Measurements from ENCODE around the gene PACSIN1. TPM values are rescaled to one million over a fixed set of nuclear protein-coding genes. Genes with fewer than 3 reads are reported as not detected.
A peak's percentile ranks its signal among the peaks of the same experiment; 100 is the strongest.
"Not testable (repeated sequence)": the region's sequence is repeated elsewhere in the genome, so short reads cannot be mapped to it uniquely, and the experiment has no call there.

Gene PACSIN1
- total RNA-seq, 1 donor from 2014 or later = under 0.01 TPM

DNA sequence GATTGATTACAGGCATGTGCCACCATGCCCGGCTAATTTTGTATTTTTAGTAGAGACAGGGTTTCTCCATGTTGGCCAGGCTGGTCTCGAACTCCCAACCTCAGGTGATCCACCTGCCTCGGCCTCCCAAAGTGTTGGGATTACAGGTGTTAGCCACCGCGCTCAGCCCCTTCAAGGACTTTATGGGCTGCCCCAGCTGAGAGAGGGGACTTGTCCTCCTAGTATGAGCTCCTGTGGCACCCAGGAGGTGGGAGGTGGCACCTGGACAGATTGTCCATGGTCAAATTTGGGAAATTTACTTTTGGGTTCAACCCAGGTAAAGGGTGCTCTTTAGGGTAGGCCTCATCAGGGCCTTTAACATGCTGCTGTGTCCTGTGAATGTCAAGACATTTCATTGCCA, 17.9 kb downstream of the PACSIN1 start:
- not testable (repeated sequence) for H3K4me1 ChIP-seq (ENCODE audit: control insufficient read depth in 3 of 3, insufficient read depth in 3 of 3, low read length in 3 of 3); H3K27me3 ChIP-seq (ENCODE audit: control insufficient read depth in 3 of 3, insufficient read depth in 3 of 3, low read length in 3 of 3); H3K4me3 ChIP-seq (ENCODE audit: low read length in 3 of 3); H3K9ac ChIP-seq (ENCODE audit: low read depth in 1 of 3, low read length in 3 of 3); H3K36me3 ChIP-seq (ENCODE audit: control insufficient read depth in 3 of 3, insufficient read depth in 3 of 3, low read length in 3 of 3); H3K9me3 ChIP-seq (ENCODE audit: control insufficient read depth in 3 of 3, low read length in 3 of 3); H3K27ac ChIP-seq (ENCODE audit: low read depth, low read length)

- Histone ChIP-seq H3K9ac (ENCODE audit: low read depth in 1 of 3, low read length in 3 of 3) (no peak overlapping the region), H3K27me3 (ENCODE audit: control insufficient read depth in 3 of 3, insufficient read depth in 3 of 3, low read length in 3 of 3) (peaks cover 0 to 4% (median 0%) of the 10 kb centered on the region in 3 donors), H3K27ac (ENCODE audit: low read depth, low read length) (no peak overlapping the region), H3K4me3 (ENCODE audit: low read length in 3 of 3) (no peak overlapping the region), H3K9me3 (ENCODE audit: control insufficient read depth in 3 of 3, low read length in 3 of 3) (no peaks in the 10 kb centered on the region), H3K36me3 (ENCODE audit: control insufficient read depth in 3 of 3, insufficient read depth in 3 of 3, low read length in 3 of 3) (no peaks in the 10 kb centered on the region), H3K4me1 (ENCODE audit: control insufficient read depth in 3 of 3, insufficient read depth in 3 of 3, low read length in 3 of 3) (no peaks in the 10 kb centered on the region)
Observed at GRCh38 chr6:34484391-34484790, 18.5 kb downstream of the PACSIN1 start.

GRCh38 chr6:34484899-34485298, 19.0 kb downstream of the PACSIN1 start:
- H3K9me3 ChIP-seq (ENCODE audit: control insufficient read depth in 3 of 3, low read length in 3 of 3) = no peaks in the 10 kb centered on the region
- H3K9ac ChIP-seq (ENCODE audit: low read depth in 1 of 3, low read length in 3 of 3) = no peak overlapping the region
- no peaks in the 10 kb centered on the region for H3K36me3 ChIP-seq (ENCODE audit: control insufficient read depth in 3 of 3, insufficient read depth in 3 of 3, low read length in 3 of 3)
- peaks cover 0 to 4% (median 0%) of the 10 kb centered on the region in 3 donors for H3K27me3 ChIP-seq (ENCODE audit: control insufficient read depth in 3 of 3, insufficient read depth in 3 of 3, low read length in 3 of 3)
- no peak overlapping the region for H3K27ac ChIP-seq (ENCODE audit: low read depth, low read length)
- H3K4me1 ChIP-seq (ENCODE audit: control insufficient read depth in 3 of 3, insufficient read depth in 3 of 3, low read length in 3 of 3) = no peaks in the 10 kb centered on the region
- H3K4me3 ChIP-seq (ENCODE audit: low read length in 3 of 3) = no peak overlapping the region

- H3K27ac ChIP-seq (ENCODE audit: low read depth, low read length) = no peak overlapping the region
- no peak overlapping the region for H3K9ac ChIP-seq (ENCODE audit: low read depth in 1 of 3, low read length in 3 of 3)
- no peaks in the 10 kb centered on the region for H3K36me3 ChIP-seq (ENCODE audit: control insufficient read depth in 3 of 3, insufficient read depth in 3 of 3, low read length in 3 of 3)
- H3K9me3 ChIP-seq (ENCODE audit: control insufficient read depth in 3 of 3, low read length in 3 of 3) = no peaks in the 10 kb centered on the region
- H3K27me3 ChIP-seq (ENCODE audit: control insufficient read depth in 3 of 3, insufficient read depth in 3 of 3, low read length in 3 of 3) = peaks cover 0 to 4% (median 0%) of the 10 kb centered on the region in 3 donors
- no peak overlapping the region for H3K4me3 ChIP-seq (ENCODE audit: low read length in 3 of 3)
- peaks cover 0 to 4% (median 3%) of the 10 kb centered on the region in 3 donors for H3K4me1 ChIP-seq (ENCODE audit: control insufficient read depth in 3 of 3, insufficient read depth in 3 of 3, low read length in 3 of 3)
Observed at GRCh38 chr6:34485321-34486060, 19.6 kb downstream of the PACSIN1 start.

DNA sequence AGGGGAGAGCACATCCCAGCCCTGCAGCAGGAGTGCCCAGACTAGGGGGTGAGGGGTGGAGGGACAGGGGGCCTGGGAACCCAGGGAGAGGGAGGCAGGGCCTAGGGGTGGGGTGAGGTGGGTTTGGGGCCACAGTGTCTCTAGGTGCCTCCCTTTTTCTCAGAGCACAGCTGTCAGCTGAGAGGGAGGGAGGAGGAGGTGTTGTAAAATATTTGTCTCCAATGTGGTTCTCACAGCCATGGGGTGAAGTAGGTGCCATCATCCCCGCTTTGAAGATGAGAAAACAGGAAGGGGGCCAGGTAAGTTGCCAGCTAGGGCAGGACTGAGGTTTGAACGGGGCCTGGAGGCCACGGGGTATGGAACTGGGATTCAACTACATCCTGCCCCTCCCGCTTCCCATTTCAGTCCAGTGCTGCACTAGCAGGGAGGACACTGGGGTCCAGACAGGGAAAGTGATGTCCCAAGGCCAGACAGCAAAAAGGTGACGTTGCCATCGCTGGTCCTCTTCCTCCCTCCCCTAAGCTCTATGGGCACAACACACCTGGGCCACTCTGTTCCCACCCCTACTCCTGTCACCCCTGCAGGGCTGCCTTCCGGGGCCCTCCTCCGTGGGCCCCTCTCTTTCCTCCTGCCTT, 20.3 kb downstream of the PACSIN1 start:
- Histone ChIP-seq H3K4me1 (ENCODE audit: control insufficient read depth in 3 of 3, insufficient read depth in 3 of 3, low read length in 3 of 3) (peaks cover 0 to 11% (median 8%) of the 10 kb centered on the region in 3 donors), H3K9me3 (ENCODE audit: control insufficient read depth in 3 of 3, low read length in 3 of 3) (no peaks in the 10 kb centered on the region), H3K27me3 (ENCODE audit: control insufficient read depth in 3 of 3, insufficient read depth in 3 of 3, low read length in 3 of 3) (peaks cover 0 to 4% (median 0%) of the 10 kb centered on the region in 3 donors), H3K4me3 (ENCODE audit: low read length in 3 of 3) (no peak overlapping the region), H3K9ac (ENCODE audit: low read depth in 1 of 3, low read length in 3 of 3) (no peak overlapping the region), H3K36me3 (ENCODE audit: control insufficient read depth in 3 of 3, insufficient read depth in 3 of 3, low read length in 3 of 3) (no peaks in the 10 kb centered on the region), H3K27ac (ENCODE audit: low read depth, low read length) (no peak overlapping the region)

GRCh38 chr6:34486886-34487285, 21.0 kb downstream of the PACSIN1 start:
- not testable (repeated sequence) for H3K36me3 ChIP-seq (ENCODE audit: control insufficient read depth in 3 of 3, insufficient read depth in 3 of 3, low read length in 3 of 3); H3K4me3 ChIP-seq (ENCODE audit: low read length in 3 of 3); H3K27me3 ChIP-seq (ENCODE audit: control insufficient read depth in 3 of 3, insufficient read depth in 3 of 3, low read length in 3 of 3); H3K9me3 ChIP-seq (ENCODE audit: control insufficient read depth in 3 of 3, low read length in 3 of 3); H3K27ac ChIP-seq (ENCODE audit: low read depth, low read length); H3K9ac ChIP-seq (ENCODE audit: low read depth in 1 of 3, low read length in 3 of 3)
- H3K4me1 ChIP-seq (ENCODE audit: control insufficient read depth in 3 of 3, insufficient read depth in 3 of 3, low read length in 3 of 3) = peaks cover 0 to 13% (median 8%) of the 10 kb centered on the region in 3 donors

DNA sequence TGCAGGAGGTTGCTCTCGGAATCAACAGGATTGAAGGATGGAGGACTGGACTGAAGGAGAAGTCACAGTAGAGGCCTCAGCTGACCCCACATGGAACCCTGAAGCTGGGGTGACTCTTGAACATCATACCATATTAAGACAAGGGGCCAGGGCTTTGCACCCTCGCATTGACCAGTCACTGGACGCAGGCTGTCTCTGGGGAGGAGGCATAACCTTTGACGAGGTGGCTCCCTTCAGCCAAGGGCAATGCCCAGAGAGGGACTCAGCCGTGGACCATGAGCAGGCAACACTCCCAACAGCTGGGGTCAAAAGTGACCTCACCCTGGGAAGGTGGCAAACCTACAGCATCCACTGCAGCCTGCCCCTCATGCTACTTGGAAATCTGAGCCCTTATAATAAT, 21.7 kb downstream of the PACSIN1 start:
- H3K4me1 ChIP-seq (ENCODE audit: control insufficient read depth in 3 of 3, insufficient read depth in 3 of 3, low read length in 3 of 3) = peaks cover 0 to 13% (median 8%) of the 10 kb centered on the region in 3 donors
- H3K9me3 ChIP-seq (ENCODE audit: control insufficient read depth in 3 of 3, low read length in 3 of 3) = no peaks in the 10 kb centered on the region
- H3K27me3 ChIP-seq (ENCODE audit: control insufficient read depth in 3 of 3, insufficient read depth in 3 of 3, low read length in 3 of 3) = peaks cover 0 to 4% (median 0%) of the 10 kb centered on the region in 3 donors
- H3K4me3 ChIP-seq (ENCODE audit: low read length in 3 of 3) = no peak overlapping the region
- H3K9ac ChIP-seq (ENCODE audit: low read depth in 1 of 3, low read length in 3 of 3) = no peak overlapping the region
- H3K36me3 ChIP-seq (ENCODE audit: control insufficient read depth in 3 of 3, insufficient read depth in 3 of 3, low read length in 3 of 3) = no peaks in the 10 kb centered on the region
- H3K27ac ChIP-seq (ENCODE audit: low read depth, low read length) = no peak overlapping the region

- H3K36me3 ChIP-seq (ENCODE audit: control insufficient read depth in 3 of 3, insufficient read depth in 3 of 3, low read length in 3 of 3) = no peaks in the 10 kb centered on the region
- H3K9me3 ChIP-seq (ENCODE audit: control insufficient read depth in 3 of 3, low read length in 3 of 3) = no peaks in the 10 kb centered on the region
- H3K9ac ChIP-seq (ENCODE audit: low read depth in 1 of 3, low read length in 3 of 3) = no peak overlapping the region
- no peak overlapping the region for H3K27ac ChIP-seq (ENCODE audit: low read depth, low read length)
- H3K4me1 ChIP-seq (ENCODE audit: control insufficient read depth in 3 of 3, insufficient read depth in 3 of 3, low read length in 3 of 3) = peaks cover 0 to 13% (median 8%) of the 10 kb centered on the region in 3 donors
- H3K27me3 ChIP-seq (ENCODE audit: control insufficient read depth in 3 of 3, insufficient read depth in 3 of 3, low read length in 3 of 3) = peaks cover 0 to 4% (median 0%) of the 10 kb centered on the region in 3 donors
- no peak overlapping the region for H3K4me3 ChIP-seq (ENCODE audit: low read length in 3 of 3)
Observed at GRCh38 chr6:34489207-34489805, 23.4 kb downstream of the PACSIN1 start.

DNA sequence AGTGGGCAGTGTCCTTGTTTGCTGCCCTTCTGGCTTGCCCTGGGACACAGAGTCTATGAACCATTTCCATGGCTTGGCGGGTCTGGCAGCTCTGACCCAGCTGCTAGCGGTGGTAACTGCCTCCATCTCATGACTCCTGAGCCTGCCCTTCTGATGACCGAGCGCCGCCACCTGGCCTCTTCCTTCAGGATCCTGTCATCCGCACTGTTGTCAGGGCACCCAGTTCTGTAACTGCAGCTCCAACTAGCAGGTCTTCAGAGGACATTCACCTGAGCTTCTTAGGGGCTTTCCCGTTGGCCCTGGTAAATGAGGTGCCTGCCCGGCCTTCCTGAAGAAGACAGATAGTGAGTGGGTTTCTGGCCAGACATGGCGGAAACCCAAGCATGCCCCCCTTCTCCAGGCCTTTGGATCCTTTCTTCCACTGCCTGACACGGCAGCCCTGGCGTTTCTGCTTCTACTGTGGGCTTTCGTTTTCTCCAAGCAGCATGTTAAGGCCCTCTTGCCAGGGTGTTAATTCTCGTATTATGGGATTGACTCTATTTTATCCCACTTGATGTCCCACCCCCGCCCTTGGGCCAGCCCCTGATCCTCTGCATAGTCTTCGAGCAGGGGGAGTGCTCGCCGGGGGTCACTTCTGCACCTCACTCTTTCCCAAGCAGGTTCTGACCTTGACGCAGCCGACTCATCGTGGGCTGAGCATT, 24.7 kb downstream of the PACSIN1 start:
- Histone ChIP-seq H3K36me3 (ENCODE audit: control insufficient read depth in 3 of 3, insufficient read depth in 3 of 3, low read length in 3 of 3) (no peaks in the 10 kb centered on the region), H3K27me3 (ENCODE audit: control insufficient read depth in 3 of 3, insufficient read depth in 3 of 3, low read length in 3 of 3) (peaks cover 0 to 2% (median 0%) of the 10 kb centered on the region in 3 donors), H3K9ac (ENCODE audit: low read depth in 1 of 3, low read length in 3 of 3) (peak overlapping the region; percentile 33 to 74 (median 45)), H3K4me1 (ENCODE audit: control insufficient read depth in 3 of 3, insufficient read depth in 3 of 3, low read length in 3 of 3) (peaks cover 0 to 13% (median 8%) of the 10 kb centered on the region in 3 donors), H3K9me3 (ENCODE audit: control insufficient read depth in 3 of 3, low read length in 3 of 3) (no peaks in the 10 kb centered on the region), H3K4me3 (ENCODE audit: low read length in 3 of 3) (peak overlapping the region; percentile 43 to 54 (median 49)), H3K27ac (ENCODE audit: low read depth, low read length) (peak overlapping the region; percentile 60)
